Keratinocyte (primary cell): ENCODE results near the gene MYO1D. TPM values are rescaled to one million over a fixed set of nuclear protein-coding genes. Genes with fewer than 3 reads are reported as not detected.

Source experiments
- DNase-seq: peaks from one replicate; pipeline ENCODE4 v3.0.0-alpha.2; 2011; ENCODE audit warnings: low read depth, missing footprints, low spot score
- FAIRE-seq: peaks from 2 replicates; lab custom pipeline; 2011; peaks lifted over from hg19 to GRCh38; lab: Jason Lieb, UNC
- H2AFZ ChIP-seq: 2 replicates; pipeline ENCODE4 v1.6.0; 2012; ENCODE audit warnings: low read length, control low read depth, inconsistent platforms; ENCODE audit not compliant: control insufficient read depth
- H3K27ac ChIP-seq: 2 replicates; pipeline ENCODE4 v1.5.1; 2011; ENCODE audit warnings: low read length; ENCODE audit not compliant: control insufficient read depth, insufficient read depth
- H3K27me3 ChIP-seq: 3 replicates; pipeline ENCODE4 v1.6.0; 2011; ENCODE audit warnings: low read length; ENCODE audit not compliant: control insufficient read depth, insufficient read depth; ENCODE audit errors: extremely low read depth
- H3K36me3 ChIP-seq, 2 experiments: 2 replicates in 1 of 2; 3 replicates in 1 of 2; pipeline ENCODE4 v1.5.1; 2011; ENCODE audit warnings: low read length in 2 of 2, mild to moderate bottlenecking in 1 of 2; ENCODE audit not compliant: control insufficient read depth in 2 of 2, insufficient read depth in 2 of 2; ENCODE audit errors: extremely low read depth in 1 of 2
- H3K4me1 ChIP-seq: 3 replicates; pipeline ENCODE4 v1.5.1; 2011; ENCODE audit warnings: low read length; ENCODE audit not compliant: control insufficient read depth, insufficient read depth; ENCODE audit errors: extremely low read depth
- H3K4me2 ChIP-seq: 3 replicates; pipeline ENCODE4 v1.6.0; 2011; ENCODE audit warnings: low read depth, low read length; ENCODE audit not compliant: control insufficient read depth, insufficient read depth; ENCODE audit errors: extremely low read depth
- H3K4me3 ChIP-seq, 3 experiments: fragments of 200-600 bp in 1 of 3; sonication (generic) in 1 of 3; 2 replicates in 2 of 3; 3 replicates in 1 of 3; pipeline ENCODE4 v1.5.1; 2011 to 2016; ENCODE audit warnings: low read length in 3 of 3, mild to moderate bottlenecking in 3 of 3, control low read depth in 2 of 3, inconsistent platforms in 1 of 3, low read depth in 1 of 3, mixed read lengths in 1 of 3, mixed run types in 1 of 3, moderate library complexity in 1 of 3; ENCODE audit not compliant: control insufficient read depth in 2 of 3, insufficient read depth in 2 of 3; ENCODE audit errors: extremely low read depth in 1 of 3
- H3K79me2 ChIP-seq: 2 replicates; pipeline ENCODE4 v1.6.0; 2012; ENCODE audit warnings: low read length; ENCODE audit not compliant: control insufficient read depth, insufficient read depth
- H3K9ac ChIP-seq: 3 replicates; pipeline ENCODE4 v1.6.0; 2011; ENCODE audit warnings: low read length; ENCODE audit not compliant: control insufficient read depth, insufficient read depth; ENCODE audit errors: extremely low read depth
- H3K9me1 ChIP-seq: 3 replicates; pipeline ENCODE4 v1.6.0; 2011; ENCODE audit warnings: low read length; ENCODE audit not compliant: control insufficient read depth, insufficient read depth; ENCODE audit errors: extremely low read depth
- H3K9me3 ChIP-seq: 2 replicates; pipeline ENCODE4 v1.5.1; 2012; ENCODE audit warnings: low read depth, low read length; ENCODE audit not compliant: control insufficient read depth
- H4K20me1 ChIP-seq: 3 replicates; pipeline ENCODE4 v1.6.0; 2011; ENCODE audit warnings: low read length; ENCODE audit not compliant: control insufficient read depth, insufficient read depth; ENCODE audit errors: extremely low read depth
- EZH2 ChIP-seq: IDR thresholded peaks from one replicate; pipeline ENCODE4 v1.6.1; 2012; ENCODE audit warnings: inconsistent platforms, mild to moderate bottlenecking, low read length, moderate library complexity
- dilution Hi-C: fragments of 300-500 bp; cut with MboI; formaldehyde crosslinking; loops from one replicate; pipeline ENCODE4 v1.7.0; 2020; ENCODE audit warnings: low sequenced_read_pairs; ENCODE audit not compliant: extremely low pct_ligation_motif_present
- polyA plus RNA-seq, 5 experiments: library from polyadenylated mRNA; depleted of rRNA in 3 of 5; stranded (reverse) in 3 of 5; stranded (forward) in 1 of 5; unstranded in 1 of 5; fragments of >200 nt; gene quantifications; 1 replicate in 1 of 5; 2 replicates in 3 of 5; 3 replicates in 1 of 5; pipeline versions ENCODE4 v1.2.1 to v1.2.3, GENCODE V29; 2011 to 2012; ENCODE audit warnings: missing spikeins in 2 of 5, low read depth in 1 of 5, low replicate concordance in 1 of 5
- TF ChIP-seq, protein P1 (sequence below), 3 experiments: IDR thresholded peaks in 1 of 3; conservative IDR thresholded peaks in 1 of 3; optimal IDR thresholded peaks in 1 of 3; 2 replicates in 2 of 3; 3 replicates in 1 of 3; pipeline versions ENCODE3 to v1.5.1; 2011; ENCODE audit warnings: low read length in 3 of 3, mild to moderate bottlenecking in 3 of 3, moderate library complexity in 2 of 3, control low read depth in 1 of 3, inconsistent platforms in 1 of 3; ENCODE audit not compliant: insufficient read depth in 2 of 3; ENCODE audit errors: extremely low read depth in 1 of 3

Gene MYO1D
- polyA plus RNA-seq, 1 donor (not counting 4 experiments of a cell fraction or from before 2014, with no cell fraction given): 33.7 TPM

DNA sequence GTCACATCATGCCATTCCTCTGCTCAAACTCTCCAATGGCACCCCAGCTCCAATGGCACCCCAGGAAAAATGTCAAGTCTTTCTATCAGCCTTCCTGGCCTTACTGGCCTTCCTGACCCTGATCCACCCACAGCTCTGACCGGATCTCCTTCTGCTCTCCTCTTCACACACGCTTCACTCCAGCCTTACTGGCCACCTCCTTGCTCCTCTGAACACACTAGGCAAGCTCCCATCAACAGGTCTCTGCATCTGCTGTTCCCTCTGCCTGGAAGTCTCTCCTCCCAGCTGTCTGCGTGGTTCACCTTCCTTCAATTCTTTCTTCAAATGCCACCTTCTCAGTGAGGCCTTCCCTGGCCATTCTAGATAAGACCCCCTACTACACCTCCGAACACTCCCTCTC lies 43.4 kb downstream of the MYO1D start:
- no peak overlapping the region for H3K27ac ChIP-seq
- no peaks in the 10 kb centered on the region for H3K9me3 ChIP-seq
- no peak overlapping the region for H2AFZ ChIP-seq
- no peak overlapping the region for H3K9ac ChIP-seq
- dilution Hi-C loops: no loop called here
- no peak overlapping the region for H3K4me2 ChIP-seq
- peaks cover 13% of the 10 kb centered on the region for H3K4me1 ChIP-seq
- H3K27me3 ChIP-seq: no peaks in the 10 kb centered on the region
- FAIRE-seq (no peak), DNase-seq (no peak)
- TF ChIP-seq, protein P1, sequence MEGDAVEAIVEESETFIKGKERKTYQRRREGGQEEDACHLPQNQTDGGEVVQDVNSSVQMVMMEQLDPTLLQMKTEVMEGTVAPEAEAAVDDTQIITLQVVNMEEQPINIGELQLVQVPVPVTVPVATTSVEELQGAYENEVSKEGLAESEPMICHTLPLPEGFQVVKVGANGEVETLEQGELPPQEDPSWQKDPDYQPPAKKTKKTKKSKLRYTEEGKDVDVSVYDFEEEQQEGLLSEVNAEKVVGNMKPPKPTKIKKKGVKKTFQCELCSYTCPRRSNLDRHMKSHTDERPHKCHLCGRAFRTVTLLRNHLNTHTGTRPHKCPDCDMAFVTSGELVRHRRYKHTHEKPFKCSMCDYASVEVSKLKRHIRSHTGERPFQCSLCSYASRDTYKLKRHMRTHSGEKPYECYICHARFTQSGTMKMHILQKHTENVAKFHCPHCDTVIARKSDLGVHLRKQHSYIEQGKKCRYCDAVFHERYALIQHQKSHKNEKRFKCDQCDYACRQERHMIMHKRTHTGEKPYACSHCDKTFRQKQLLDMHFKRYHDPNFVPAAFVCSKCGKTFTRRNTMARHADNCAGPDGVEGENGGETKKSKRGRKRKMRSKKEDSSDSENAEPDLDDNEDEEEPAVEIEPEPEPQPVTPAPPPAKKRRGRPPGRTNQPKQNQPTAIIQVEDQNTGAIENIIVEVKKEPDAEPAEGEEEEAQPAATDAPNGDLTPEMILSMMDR (optimal IDR thresholded peaks at IDR 0.05 in 1 of 3, IDR thresholded peaks at IDR 0.05 in 1 of 3, conservative IDR thresholded peaks at IDR 0.05 in 1 of 3; ENCODE audit: extremely low read depth in 1 of 3, insufficient read depth in 2 of 3, low read length in 3 of 3): no peak
- TF ChIP-seq EZH2: no peak
- H3K9me1 ChIP-seq: no peaks in the 10 kb centered on the region
- H4K20me1 ChIP-seq: no peaks in the 10 kb centered on the region
- no peaks in the 10 kb centered on the region for H3K36me3 ChIP-seq
- H3K4me3 ChIP-seq: no peak overlapping the region
- peaks cover 9% of the 10 kb centered on the region for H3K79me2 ChIP-seq

DNA sequence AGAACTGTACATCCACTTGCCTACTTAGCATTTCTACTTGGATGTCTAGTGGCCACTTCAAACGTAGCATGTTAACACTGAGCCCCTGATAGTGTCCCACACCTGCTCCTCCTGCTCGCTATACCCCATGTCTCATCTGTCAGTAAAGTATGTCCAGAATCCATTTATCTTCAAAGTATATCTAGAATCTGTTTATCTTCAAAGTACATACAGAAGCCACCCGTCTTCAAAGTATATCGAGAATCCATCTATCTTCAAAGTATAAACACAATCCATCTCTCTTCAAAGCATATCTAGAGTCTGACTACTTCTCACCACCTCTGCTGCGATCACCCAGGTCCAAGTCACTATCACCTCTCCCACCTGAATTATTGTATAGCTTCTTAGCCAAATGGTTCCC lies 43.8 kb downstream of the MYO1D start:
- TF ChIP-seq, protein P1 (optimal IDR thresholded peaks at IDR 0.05 in 1 of 3, IDR thresholded peaks at IDR 0.05 in 1 of 3, conservative IDR thresholded peaks at IDR 0.05 in 1 of 3; ENCODE audit: extremely low read depth in 1 of 3, insufficient read depth in 2 of 3, low read length in 3 of 3): no peak
- TF ChIP-seq EZH2: no peak
- dilution Hi-C loops: no loop called here

More for the DNA sequence above, 43.8 kb downstream of the MYO1D start:
- Histone ChIP-seq H4K20me1 (no peaks in the 10 kb centered on the region), H3K27ac (no peak overlapping the region), H3K9ac (no peak overlapping the region), H3K9me1 (no peaks in the 10 kb centered on the region), H2AFZ (no peak overlapping the region), H3K4me2 (no peak overlapping the region), H3K4me1 (peaks cover 16% of the 10 kb centered on the region), H3K79me2 (peaks cover 9% of the 10 kb centered on the region), H3K36me3 (no peaks in the 10 kb centered on the region), H3K9me3 (no peaks in the 10 kb centered on the region), H3K4me3 (no peak overlapping the region), H3K27me3 (no peaks in the 10 kb centered on the region)
- DNase-seq: no peak
- FAIRE-seq: no peak
